Neural cell (in vitro differentiated cells): Measurements from ENCODE around the gene ESPNL.

Source experiments
- EP300 ChIP-seq: fragments of 450-650 bp; conservative IDR thresholded peaks from 2 replicates; pipeline ENCODE4 v1.6.1; 2014; ENCODE audit warnings: antibody characterized with exemption, mild to moderate bottlenecking, moderate library complexity; ENCODE audit not compliant: poor library complexity, severe bottlenecking
- EZH2 ChIP-seq: fragments of 200-600, 300-800 bp; shearing (Covaris generic), sonication (generic); IDR thresholded peaks from 2 replicates; pipeline ENCODE4 v1.6.1; 2014; ENCODE audit warnings: antibody characterized with exemption, low read length, borderline replicate concordance, mild to moderate bottlenecking; ENCODE audit not compliant: insufficient read depth, poor library complexity, severe bottlenecking
- MXI1 ChIP-seq: fragments of 450-650 bp; conservative IDR thresholded peaks from 2 replicates; pipeline ENCODE4 v1.6.1; 2014; ENCODE audit warnings: antibody characterized with exemption, mild to moderate bottlenecking; ENCODE audit not compliant: poor library complexity, severe bottlenecking
- POLR2AphosphoS5 ChIP-seq: IDR thresholded peaks from 2 replicates; pipeline ENCODE4 v1.6.1; 2012
- RAD21 ChIP-seq: fragments of 450-650 bp; conservative IDR thresholded peaks from 2 replicates; pipeline ENCODE4 v1.6.1; 2014; ENCODE audit warnings: antibody characterized with exemption, mild to moderate bottlenecking, moderate library complexity
- TAF1 ChIP-seq: IDR thresholded peaks from 2 replicates; pipeline ENCODE4 v1.6.1; 2012; ENCODE audit warnings: low read depth
- TF ChIP-seq, protein P1 (sequence below): fragments of 450-650 bp; IDR thresholded peaks from 2 replicates; pipeline ENCODE4 v1.5.1; 2014; ENCODE audit warnings: antibody characterized with exemption, mild to moderate bottlenecking, moderate library complexity; ENCODE audit not compliant: poor library complexity, severe bottlenecking
- TF ChIP-seq, protein P2 (sequence below): IDR thresholded peaks from 2 replicates; pipeline ENCODE4 v1.6.1; 2012; ENCODE audit warnings: borderline replicate concordance

DNA sequence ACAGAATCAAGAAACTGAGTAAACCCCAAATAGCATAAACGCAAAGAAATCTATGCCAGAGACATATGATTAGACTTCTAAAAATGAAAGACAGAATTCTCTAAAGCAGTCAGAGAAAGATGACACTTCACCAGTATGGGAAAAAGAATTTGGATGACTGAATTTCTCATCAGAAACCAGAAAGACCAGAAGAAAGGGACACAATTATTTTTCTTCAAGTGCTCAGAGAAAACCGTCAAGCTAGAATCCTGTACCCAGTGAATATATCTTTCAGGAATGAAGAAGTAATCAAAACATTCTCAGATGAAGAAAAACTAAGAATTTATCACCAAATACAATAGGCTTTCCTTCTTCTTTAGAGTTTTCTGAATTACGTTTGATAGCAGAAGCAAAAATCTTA, 14.2 kb upstream of the ESPNL start:
- TF ChIP-seq, protein P1, sequence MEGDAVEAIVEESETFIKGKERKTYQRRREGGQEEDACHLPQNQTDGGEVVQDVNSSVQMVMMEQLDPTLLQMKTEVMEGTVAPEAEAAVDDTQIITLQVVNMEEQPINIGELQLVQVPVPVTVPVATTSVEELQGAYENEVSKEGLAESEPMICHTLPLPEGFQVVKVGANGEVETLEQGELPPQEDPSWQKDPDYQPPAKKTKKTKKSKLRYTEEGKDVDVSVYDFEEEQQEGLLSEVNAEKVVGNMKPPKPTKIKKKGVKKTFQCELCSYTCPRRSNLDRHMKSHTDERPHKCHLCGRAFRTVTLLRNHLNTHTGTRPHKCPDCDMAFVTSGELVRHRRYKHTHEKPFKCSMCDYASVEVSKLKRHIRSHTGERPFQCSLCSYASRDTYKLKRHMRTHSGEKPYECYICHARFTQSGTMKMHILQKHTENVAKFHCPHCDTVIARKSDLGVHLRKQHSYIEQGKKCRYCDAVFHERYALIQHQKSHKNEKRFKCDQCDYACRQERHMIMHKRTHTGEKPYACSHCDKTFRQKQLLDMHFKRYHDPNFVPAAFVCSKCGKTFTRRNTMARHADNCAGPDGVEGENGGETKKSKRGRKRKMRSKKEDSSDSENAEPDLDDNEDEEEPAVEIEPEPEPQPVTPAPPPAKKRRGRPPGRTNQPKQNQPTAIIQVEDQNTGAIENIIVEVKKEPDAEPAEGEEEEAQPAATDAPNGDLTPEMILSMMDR: no peak
- TF ChIP-seq TAF1 (no peak), RAD21 (no peak), EP300 (no peak), POLR2AphosphoS5 (no peak), EZH2 (no peak), MXI1 (no peak)
- TF ChIP-seq, protein P2, sequence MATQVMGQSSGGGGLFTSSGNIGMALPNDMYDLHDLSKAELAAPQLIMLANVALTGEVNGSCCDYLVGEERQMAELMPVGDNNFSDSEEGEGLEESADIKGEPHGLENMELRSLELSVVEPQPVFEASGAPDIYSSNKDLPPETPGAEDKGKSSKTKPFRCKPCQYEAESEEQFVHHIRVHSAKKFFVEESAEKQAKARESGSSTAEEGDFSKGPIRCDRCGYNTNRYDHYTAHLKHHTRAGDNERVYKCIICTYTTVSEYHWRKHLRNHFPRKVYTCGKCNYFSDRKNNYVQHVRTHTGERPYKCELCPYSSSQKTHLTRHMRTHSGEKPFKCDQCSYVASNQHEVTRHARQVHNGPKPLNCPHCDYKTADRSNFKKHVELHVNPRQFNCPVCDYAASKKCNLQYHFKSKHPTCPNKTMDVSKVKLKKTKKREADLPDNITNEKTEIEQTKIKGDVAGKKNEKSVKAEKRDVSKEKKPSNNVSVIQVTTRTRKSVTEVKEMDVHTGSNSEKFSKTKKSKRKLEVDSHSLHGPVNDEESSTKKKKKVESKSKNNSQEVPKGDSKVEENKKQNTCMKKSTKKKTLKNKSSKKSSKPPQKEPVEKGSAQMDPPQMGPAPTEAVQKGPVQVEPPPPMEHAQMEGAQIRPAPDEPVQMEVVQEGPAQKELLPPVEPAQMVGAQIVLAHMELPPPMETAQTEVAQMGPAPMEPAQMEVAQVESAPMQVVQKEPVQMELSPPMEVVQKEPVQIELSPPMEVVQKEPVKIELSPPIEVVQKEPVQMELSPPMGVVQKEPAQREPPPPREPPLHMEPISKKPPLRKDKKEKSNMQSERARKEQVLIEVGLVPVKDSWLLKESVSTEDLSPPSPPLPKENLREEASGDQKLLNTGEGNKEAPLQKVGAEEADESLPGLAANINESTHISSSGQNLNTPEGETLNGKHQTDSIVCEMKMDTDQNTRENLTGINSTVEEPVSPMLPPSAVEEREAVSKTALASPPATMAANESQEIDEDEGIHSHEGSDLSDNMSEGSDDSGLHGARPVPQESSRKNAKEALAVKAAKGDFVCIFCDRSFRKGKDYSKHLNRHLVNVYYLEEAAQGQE: no peak
